HuH-7 (cell line): ENCODE measurements around the gene SMYD3.

Experiments used
- DNase-seq: peaks from one replicate; pipeline ENCODE4 v3.0.0; 2011; ENCODE audit warnings: low spot score

SMYD3 gene

DNA sequence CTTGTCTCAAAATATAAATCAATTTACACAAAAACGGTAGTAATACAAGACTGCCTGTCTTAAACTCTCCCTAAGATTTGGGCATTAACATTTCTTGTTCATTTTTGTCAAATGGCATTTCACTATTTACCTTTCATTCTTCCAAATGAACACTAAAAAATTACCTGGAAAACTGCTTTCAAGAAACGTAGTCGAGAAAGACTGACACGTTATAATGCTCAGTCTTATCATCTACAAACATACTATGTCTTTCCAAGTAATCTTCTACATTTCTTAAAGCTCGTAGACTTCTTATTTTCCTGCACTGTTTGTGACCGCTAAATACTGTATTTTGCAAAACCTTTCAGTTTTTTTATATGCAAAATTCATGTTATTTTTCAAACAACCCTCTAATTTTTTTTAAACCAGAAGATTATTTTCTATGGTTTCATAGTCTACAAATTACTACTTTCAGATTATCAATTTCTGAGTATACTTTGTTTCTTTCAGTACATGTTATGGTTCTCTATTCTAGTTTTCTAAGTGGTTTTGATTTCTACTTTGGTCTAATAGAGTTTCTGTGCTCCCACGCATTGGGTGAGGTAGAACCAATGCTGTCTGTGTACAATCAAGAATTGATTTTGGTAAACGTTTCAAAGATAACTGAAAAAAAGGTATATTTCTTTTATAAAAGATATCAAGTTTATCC, 336.4 kb downstream of the SMYD3 start:
- DNase-seq = no peak

GRCh38 chr1:246169486-246169885, 337.6 kb downstream of the SMYD3 start:
- DNase-seq = no peak

GRCh38 chr1:246169019-246169418, 338.1 kb downstream of the SMYD3 start:
- DNase-seq = no peak

- no peak for DNase-seq
Measured at GRCh38 chr1:246166841-246167240, 340.2 kb downstream of the SMYD3 start.

GRCh38 chr1:246165826-246166709, 341.0 kb downstream of the SMYD3 start:
- DNase-seq = peak; percentile 30

GRCh38 chr1:246164764-246165163, 342.3 kb downstream of the SMYD3 start:
- DNase-seq = no peak

DNA sequence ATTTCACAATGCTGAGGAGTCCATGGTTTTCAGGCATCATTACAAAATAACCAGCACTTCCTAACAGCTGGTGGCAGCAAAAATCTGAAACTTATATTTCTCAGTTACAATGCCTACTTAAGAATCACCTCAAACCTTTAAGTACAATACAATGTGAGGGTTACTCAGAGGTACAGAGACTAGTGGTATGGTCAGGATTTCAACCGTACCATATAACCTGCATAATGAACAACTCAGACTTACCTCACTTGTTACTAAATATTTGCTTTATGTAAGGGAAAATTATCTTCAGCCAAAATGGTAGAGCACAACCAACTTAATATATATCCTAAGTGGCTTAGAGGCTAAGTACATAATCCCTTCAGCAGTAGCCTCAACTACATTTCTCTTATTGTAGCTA, 344.5 kb downstream of the SMYD3 start:
- DNase-seq = no peak

DNA sequence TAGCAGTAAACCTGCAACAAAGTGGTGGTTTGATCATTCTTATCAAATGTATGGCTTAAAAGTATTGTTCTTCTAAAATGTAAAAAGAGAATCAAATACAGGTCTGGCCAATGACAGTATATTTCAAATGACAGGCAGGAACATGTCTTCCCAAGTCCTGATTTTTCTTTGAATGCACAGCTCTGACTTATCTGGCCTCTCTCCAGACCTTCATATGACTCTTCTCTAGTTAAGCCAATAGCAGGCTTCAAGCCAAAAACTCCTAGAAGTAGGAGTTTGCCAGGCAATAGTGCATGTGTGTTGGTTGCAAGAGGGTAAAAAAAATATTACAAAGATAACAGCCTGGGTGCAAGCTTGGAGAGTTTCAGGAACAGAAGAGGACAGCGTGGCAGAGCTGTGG, 345.5 kb downstream of the SMYD3 start:
- DNase-seq = no peak

- DNase-seq = no peak
Measured at GRCh38 chr1:246160905-246161304, 346.2 kb downstream of the SMYD3 start.

DNA sequence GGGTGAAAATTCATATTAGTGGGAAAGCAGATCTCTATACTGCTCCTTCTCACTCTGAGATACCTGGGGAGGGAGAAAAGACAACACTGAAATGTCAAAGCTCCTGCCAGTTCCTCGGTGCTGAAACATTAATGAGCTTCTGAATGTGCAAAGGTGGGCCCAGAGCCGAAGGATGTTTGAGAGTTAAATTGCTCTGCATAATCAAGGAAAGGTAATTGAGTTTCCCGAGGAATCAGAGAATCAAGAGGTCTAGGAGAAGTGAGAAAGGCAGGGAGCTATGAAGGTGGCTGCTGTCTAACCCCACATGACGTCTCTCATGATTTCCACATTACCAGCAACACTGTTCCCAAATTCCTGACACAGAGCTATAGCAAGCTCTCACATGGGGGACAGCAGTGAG, 346.7 kb downstream of the SMYD3 start:
- DNase-seq = no peak

GRCh38 chr1:246159279-246160227, 347.5 kb downstream of the SMYD3 start:
- no peak for DNase-seq

DNA sequence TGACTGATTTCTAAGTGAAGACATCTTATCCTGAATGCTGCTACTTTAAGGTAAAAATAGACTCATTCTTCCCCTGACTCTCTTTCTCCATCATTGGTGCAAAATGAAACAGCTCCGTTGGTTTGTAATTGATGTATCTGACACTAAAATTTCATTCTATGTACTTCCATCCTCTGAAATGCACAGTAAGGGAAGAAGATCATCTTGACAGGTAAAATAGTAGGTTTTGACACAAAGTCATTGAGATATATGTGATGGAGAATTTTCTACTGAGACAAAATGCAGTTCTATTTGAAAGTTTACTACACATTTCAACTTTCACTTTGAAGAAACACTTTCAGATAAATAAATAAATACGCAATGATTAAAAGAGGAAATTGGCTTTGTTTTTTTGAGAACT, 348.9 kb downstream of the SMYD3 start:
- no peak for DNase-seq

- DNase-seq = no peak
Measured at GRCh38 chr1:246157516-246157915, 349.6 kb downstream of the SMYD3 start.

GRCh38 chr1:246156847-246157246, 350.2 kb downstream of the SMYD3 start:
- DNase-seq = no peak

GRCh38 chr1:246155923-246156322, 351.2 kb downstream of the SMYD3 start:
- DNase-seq = no peak

DNA sequence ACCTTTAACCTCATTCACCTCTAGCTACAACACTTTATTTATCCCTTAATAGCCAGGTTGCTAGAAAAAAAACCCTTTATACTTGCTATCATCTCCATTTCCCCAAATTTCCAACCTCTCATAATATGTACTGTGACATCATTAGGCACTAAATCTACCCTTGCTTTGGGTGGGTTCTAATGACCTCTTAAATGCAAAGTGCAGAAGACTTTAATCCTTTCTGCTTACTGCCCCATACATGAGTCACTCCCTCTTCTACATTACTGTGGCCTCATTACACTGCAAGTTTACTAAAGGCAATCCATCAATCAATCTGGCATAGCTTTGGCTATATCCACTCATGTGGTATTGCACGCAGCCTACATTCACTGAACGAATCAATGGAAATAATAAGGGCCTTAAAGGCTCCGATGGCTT, 353.3 kb downstream of the SMYD3 start:
- no peak for DNase-seq

- DNase-seq = no peak
Measured at GRCh38 chr1:246152986-246153431, 354.1 kb downstream of the SMYD3 start.

DNA sequence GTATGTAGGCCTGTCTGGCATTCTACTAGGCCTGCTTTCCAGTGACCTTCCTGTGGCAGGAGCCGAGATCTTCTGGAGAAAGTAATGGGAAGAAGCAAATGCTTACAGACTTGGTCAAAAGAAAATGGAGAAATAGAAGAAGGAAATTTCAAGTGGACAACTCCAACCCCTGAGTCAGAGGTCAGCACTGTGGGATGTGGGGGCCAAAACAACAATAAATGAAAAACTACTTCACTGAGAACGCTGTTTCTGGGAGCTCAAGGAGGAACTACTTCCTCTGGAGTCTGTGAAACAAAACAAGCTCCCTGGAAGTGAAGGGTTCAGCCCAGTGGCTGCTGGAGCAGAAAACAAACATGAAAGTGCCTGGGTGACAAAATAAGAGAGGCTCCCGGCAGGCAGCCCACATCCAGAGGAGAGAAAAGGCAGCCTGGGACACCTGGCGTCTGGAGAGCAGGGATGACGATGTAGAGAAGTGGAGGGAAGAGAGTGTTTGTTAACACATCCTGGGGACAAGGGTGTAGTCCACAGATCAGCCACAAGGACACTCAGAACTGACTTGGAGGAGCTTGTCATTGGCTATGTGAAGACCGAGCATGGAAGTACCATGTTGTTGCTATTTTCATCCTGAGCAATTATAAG, 355.2 kb downstream of the SMYD3 start:
- no peak for DNase-seq

DNA sequence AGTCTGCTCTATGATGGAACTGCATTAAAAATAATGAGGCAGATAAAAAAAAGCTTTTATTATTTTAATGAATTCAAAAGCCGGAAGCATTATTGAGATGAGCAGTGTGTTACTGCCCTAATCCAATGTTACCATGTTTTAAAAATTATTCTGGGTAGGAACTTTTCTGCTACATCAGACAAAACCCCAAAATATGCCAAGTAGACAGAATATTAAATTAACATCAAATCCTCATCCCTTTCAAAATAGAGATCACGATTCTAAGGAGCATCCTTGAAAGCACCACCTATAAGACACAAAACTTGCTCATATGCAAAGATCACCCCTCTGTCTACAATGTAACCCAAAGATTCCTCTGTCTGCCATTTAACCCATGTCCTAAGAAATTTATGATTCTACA, 357.5 kb downstream of the SMYD3 start:
- no peak for DNase-seq

DNA sequence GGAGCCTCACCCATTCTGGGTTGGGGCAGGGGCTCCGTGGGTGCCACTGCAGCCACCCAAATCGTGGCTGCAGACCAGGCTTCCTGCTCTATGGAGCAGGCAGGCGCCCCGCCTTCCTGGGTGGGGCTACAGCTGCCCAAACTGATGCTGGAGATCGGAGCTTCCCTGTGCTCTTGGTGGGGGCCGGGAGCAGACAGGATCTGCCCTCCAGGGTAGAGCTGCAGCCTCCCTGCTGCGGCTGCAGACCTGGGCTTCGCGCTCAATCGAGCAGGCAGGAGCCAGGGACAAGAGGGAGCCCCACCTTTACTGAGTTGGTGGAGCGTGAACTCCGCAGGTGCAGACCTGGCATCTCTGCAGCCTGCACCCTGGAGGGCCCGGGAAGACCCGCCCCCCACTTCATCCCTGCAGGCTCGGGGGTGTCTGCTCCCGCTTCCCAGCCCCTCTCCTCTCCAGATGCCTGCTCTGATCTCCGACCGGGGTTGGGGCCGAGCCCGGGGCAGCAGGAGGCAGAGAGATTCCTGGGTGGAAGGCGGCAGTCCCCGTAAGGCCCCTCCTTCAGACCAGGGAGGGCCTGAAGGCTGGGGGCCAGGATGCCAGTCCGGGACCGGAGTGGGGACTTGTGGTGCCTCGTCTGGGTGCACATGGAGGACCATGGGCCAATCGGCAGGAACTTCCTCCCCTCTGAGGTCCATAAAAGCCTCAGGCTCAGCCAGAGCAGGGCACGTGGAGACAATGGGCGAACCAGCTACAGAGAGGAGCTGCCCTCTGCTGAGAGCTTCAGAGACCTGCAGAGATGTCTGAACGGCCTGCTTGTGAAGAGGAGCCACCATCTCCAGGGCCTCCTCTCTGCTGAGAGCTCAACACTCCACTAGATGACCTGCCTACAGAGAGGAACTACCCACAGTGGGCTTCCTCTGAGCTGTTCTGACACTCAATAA, 359.3 kb downstream of the SMYD3 start:
- no peak for DNase-seq
